Neural cell (in vitro differentiated cells): ENCODE measurements around the gene MCMBP. TPM values are rescaled to one million over a fixed set of nuclear protein-coding genes. Genes with fewer than 3 reads are reported as not detected.

Experiments
- H2AFZ ChIP-seq: fragments of 200-600, 300-800 bp; sonication (generic), shearing (Covaris generic); 2 replicates; pipeline ENCODE4 v1.6.0; 2014; ENCODE audit warnings: low read depth, mild to moderate bottlenecking, antibody characterized with exemption, low read length, moderate library complexity
- H3F3A ChIP-seq: fragments of 200-600 bp; shearing (Covaris generic); 2 replicates; pipeline ENCODE4 v1.6.1; 2016; ENCODE audit warnings: mild to moderate bottlenecking, moderate library complexity, mixed read lengths, antibody characterized with exemption, low read length; ENCODE audit not compliant: insufficient read depth, poor library complexity, severe bottlenecking
- H3K27ac ChIP-seq: fragments of 200-600, 300-800 bp; sonication (generic), shearing (Covaris generic); 2 replicates; pipeline ENCODE4 v1.5.1; 2014; ENCODE audit warnings: mild to moderate bottlenecking, low read length, moderate library complexity
- H3K27me3 ChIP-seq: fragments of 300-800, 200-600 bp; sonication (generic), shearing (Covaris generic); 2 replicates; pipeline ENCODE4 v1.6.0; 2014; ENCODE audit warnings: mild to moderate bottlenecking, low read depth, low read length, moderate library complexity; ENCODE audit not compliant: insufficient read depth
- H3K36me3 ChIP-seq: fragments of 300-800, 200-600 bp; sonication (generic), shearing (Covaris generic); 2 replicates; pipeline ENCODE4 v1.5.1; 2014; ENCODE audit warnings: mild to moderate bottlenecking, antibody characterized with exemption, low read length, moderate library complexity; ENCODE audit not compliant: insufficient read depth
- H3K4me2 ChIP-seq: fragments of 300-800, 200-600 bp; sonication (generic), shearing (Covaris generic); 2 replicates; pipeline ENCODE4 v1.6.0; 2014; ENCODE audit warnings: mild to moderate bottlenecking, low read length
- H3K4me3 ChIP-seq: fragments of 300-800, 200-600 bp; sonication (generic), shearing (Covaris generic); 2 replicates; pipeline ENCODE4 v1.5.1; 2014; ENCODE audit warnings: mild to moderate bottlenecking, low read length, moderate library complexity
- H3K79me2 ChIP-seq: fragments of 200-600 bp; shearing (Covaris generic); replicated peaks from 2 replicates; pipeline ENCODE4 v1.6.0; 2014; ENCODE audit warnings: mild to moderate bottlenecking, low read length, moderate library complexity; ENCODE audit not compliant: insufficient read depth
- H3K9ac ChIP-seq: fragments of 300-800, 200-600 bp; sonication (generic), shearing (Covaris generic); 2 replicates; pipeline ENCODE4 v1.6.1; 2016; ENCODE audit warnings: mild to moderate bottlenecking, low read length, mixed read lengths
- H3K9me2 ChIP-seq: fragments of 200-600 bp; shearing (Covaris generic); 2 replicates; pipeline ENCODE4 v1.6.1; 2016; ENCODE audit warnings: mild to moderate bottlenecking, low read length, mixed read lengths; ENCODE audit not compliant: insufficient read depth
- H3K9me3 ChIP-seq: fragments of 200-600, 300-800 bp; sonication (generic), shearing (Covaris generic); 2 replicates; pipeline ENCODE4 v1.6.1; 2016; ENCODE audit warnings: mild to moderate bottlenecking, mixed run types, low read length, moderate library complexity, mixed read lengths
- H4K20me1 ChIP-seq: fragments of 200-600 bp; shearing (Covaris generic); 2 replicates; pipeline ENCODE4 v1.6.1; 2016; ENCODE audit warnings: mild to moderate bottlenecking, mixed run types; ENCODE audit not compliant: insufficient read depth
- CTCF ChIP-seq: fragments of 450-650 bp; IDR thresholded peaks from 2 replicates; pipeline ENCODE4 v1.5.1; 2014; ENCODE audit warnings: antibody characterized with exemption, mild to moderate bottlenecking, moderate library complexity; ENCODE audit not compliant: poor library complexity, severe bottlenecking
- EP300 ChIP-seq: fragments of 450-650 bp; conservative IDR thresholded peaks from 2 replicates; pipeline ENCODE4 v1.6.1; 2014; ENCODE audit warnings: antibody characterized with exemption, mild to moderate bottlenecking, moderate library complexity; ENCODE audit not compliant: poor library complexity, severe bottlenecking
- EZH2 ChIP-seq: fragments of 200-600, 300-800 bp; shearing (Covaris generic), sonication (generic); IDR thresholded peaks from 2 replicates; pipeline ENCODE4 v1.6.1; 2014; ENCODE audit warnings: antibody characterized with exemption, low read length, borderline replicate concordance, mild to moderate bottlenecking; ENCODE audit not compliant: insufficient read depth, poor library complexity, severe bottlenecking
- MXI1 ChIP-seq: fragments of 450-650 bp; conservative IDR thresholded peaks from 2 replicates; pipeline ENCODE4 v1.6.1; 2014; ENCODE audit warnings: antibody characterized with exemption, mild to moderate bottlenecking; ENCODE audit not compliant: poor library complexity, severe bottlenecking
- POLR2AphosphoS5 ChIP-seq: IDR thresholded peaks from 2 replicates; pipeline ENCODE4 v1.6.1; 2012
- RAD21 ChIP-seq: fragments of 450-650 bp; conservative IDR thresholded peaks from 2 replicates; pipeline ENCODE4 v1.6.1; 2014; ENCODE audit warnings: antibody characterized with exemption, mild to moderate bottlenecking, moderate library complexity
- SMC3 ChIP-seq: fragments of 450-650 bp; conservative IDR thresholded peaks from 2 replicates; pipeline ENCODE4 v1.6.1; 2014; ENCODE audit warnings: antibody characterized with exemption, mild to moderate bottlenecking, moderate library complexity; ENCODE audit not compliant: poor library complexity
- TAF1 ChIP-seq: IDR thresholded peaks from 2 replicates; pipeline ENCODE4 v1.6.1; 2012; ENCODE audit warnings: low read depth
- polyA plus RNA-seq: library from polyadenylated mRNA; depleted of rRNA; stranded (reverse); fragments of >200 nt; gene quantifications from 2 replicates; pipeline ENCODE4 v1.2.3, GENCODE V29; 2014
- TF ChIP-seq, protein P1 (sequence below): IDR thresholded peaks from 2 replicates; pipeline ENCODE4 v1.6.1; 2012; ENCODE audit warnings: borderline replicate concordance

Gene MCMBP
- polyA plus RNA-seq, 1 donor from 2014 or later, result 58.0 TPM

- H3K9ac ChIP-seq, result no peak overlapping the region
- no peak overlapping the region for H3K27ac ChIP-seq
- no peak overlapping the region for H2AFZ ChIP-seq
- H3K4me2 ChIP-seq, result no peak overlapping the region
- H3K9me3 ChIP-seq, result no peaks in the 10 kb centered on the region
- no peaks in the 10 kb centered on the region for H3K27me3 ChIP-seq
- TF ChIP-seq SMC3 (no peak), POLR2AphosphoS5 (no peak)
- H3K79me2 ChIP-seq, result peaks cover 12% of the 10 kb centered on the region
- H4K20me1 ChIP-seq, result no peaks in the 10 kb centered on the region
- H3F3A ChIP-seq, result no peaks in the 10 kb centered on the region
- H3K4me3 ChIP-seq, result no peak overlapping the region
- H3K9me2 ChIP-seq, result no peaks in the 10 kb centered on the region
- H3K36me3 ChIP-seq, result no peaks in the 10 kb centered on the region
Measured at GRCh38 chr10:119903946-119904666, 31.5 kb upstream of the MCMBP start.

GRCh38 chr10:119898577-119898976 is 25.9 kb upstream of the MCMBP start:
- Histone ChIP-seq H3K9me3 (no peaks in the 10 kb centered on the region), H3K4me3 (no peak overlapping the region), H3K27me3 (no peaks in the 10 kb centered on the region), H3F3A (no peaks in the 10 kb centered on the region), H3K4me2 (no peak overlapping the region), H2AFZ (no peak overlapping the region), H3K27ac (no peak overlapping the region), H3K9ac (no peak overlapping the region), H3K9me2 (no peaks in the 10 kb centered on the region), H3K79me2 (peaks cover 30% of the 10 kb centered on the region), H3K36me3 (no peaks in the 10 kb centered on the region), H4K20me1 (no peaks in the 10 kb centered on the region)
- TF ChIP-seq EP300 (no peak), TAF1 (no peak), CTCF (no peak), MXI1 (no peak), POLR2AphosphoS5 (no peak), EZH2 (no peak), RAD21 (no peak), SMC3 (no peak)
- TF ChIP-seq, protein P1, sequence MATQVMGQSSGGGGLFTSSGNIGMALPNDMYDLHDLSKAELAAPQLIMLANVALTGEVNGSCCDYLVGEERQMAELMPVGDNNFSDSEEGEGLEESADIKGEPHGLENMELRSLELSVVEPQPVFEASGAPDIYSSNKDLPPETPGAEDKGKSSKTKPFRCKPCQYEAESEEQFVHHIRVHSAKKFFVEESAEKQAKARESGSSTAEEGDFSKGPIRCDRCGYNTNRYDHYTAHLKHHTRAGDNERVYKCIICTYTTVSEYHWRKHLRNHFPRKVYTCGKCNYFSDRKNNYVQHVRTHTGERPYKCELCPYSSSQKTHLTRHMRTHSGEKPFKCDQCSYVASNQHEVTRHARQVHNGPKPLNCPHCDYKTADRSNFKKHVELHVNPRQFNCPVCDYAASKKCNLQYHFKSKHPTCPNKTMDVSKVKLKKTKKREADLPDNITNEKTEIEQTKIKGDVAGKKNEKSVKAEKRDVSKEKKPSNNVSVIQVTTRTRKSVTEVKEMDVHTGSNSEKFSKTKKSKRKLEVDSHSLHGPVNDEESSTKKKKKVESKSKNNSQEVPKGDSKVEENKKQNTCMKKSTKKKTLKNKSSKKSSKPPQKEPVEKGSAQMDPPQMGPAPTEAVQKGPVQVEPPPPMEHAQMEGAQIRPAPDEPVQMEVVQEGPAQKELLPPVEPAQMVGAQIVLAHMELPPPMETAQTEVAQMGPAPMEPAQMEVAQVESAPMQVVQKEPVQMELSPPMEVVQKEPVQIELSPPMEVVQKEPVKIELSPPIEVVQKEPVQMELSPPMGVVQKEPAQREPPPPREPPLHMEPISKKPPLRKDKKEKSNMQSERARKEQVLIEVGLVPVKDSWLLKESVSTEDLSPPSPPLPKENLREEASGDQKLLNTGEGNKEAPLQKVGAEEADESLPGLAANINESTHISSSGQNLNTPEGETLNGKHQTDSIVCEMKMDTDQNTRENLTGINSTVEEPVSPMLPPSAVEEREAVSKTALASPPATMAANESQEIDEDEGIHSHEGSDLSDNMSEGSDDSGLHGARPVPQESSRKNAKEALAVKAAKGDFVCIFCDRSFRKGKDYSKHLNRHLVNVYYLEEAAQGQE, result no peak
